ENCODE results near the gene CAMK4. TPM values are rescaled to one million over a fixed set of nuclear protein-coding genes. Genes with fewer than 3 reads are reported as not detected.

Gene CAMK4
- total and polyA plus RNA-seq, 9 of the 15 experiments (the other 6 are each of a cell fraction or from before 2014, with no cell fraction given) = 0.35 TPM; not detected in 8

DNA sequence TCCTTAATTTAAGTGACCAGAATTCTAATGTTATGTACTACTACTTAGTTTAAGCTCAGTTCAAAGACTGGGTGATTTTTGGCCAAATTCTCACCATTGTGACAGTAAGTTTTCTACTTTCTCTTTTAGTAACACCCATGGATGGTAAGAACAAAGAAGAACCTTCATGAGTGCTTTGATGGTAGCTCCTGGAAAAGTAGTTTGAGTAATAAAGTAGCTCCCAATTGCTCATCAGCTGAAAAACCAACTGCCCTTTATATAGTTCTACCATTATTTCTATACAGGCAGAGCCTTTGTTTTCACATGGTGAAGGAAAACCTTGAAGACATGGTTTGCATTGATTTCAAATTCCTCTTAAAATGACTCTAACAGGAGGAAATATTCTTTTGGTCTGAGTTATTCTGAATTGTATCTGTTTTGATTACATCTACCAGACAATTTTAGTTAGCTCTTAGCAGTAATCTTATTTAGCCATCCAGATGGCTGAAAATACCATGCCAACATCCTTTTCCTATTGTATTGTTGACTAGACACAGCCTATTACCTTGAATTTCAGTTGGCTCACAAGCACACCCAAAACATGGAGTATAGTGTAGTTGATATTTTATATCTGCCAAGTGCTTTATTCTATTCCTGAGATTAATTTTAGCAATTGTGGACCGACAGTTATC lies 311.8 kb downstream of the CAMK4 start:
- Histone ChIP-seq H3K4me2 (ENCODE audit: insufficient read depth, low read length) (no peak overlapping the region), H3K9me3 (replicated peaks; ENCODE audit: control insufficient read depth, insufficient read depth, low read depth, low read length) (no peaks in the 10 kb centered on the region), H3K9me1 (ENCODE audit: control insufficient read depth, insufficient read depth, low read length) (no peaks in the 10 kb centered on the region), H2AFZ (ENCODE audit: low read depth, low read length) (no peak overlapping the region), H3K79me2 (ENCODE audit: control insufficient read depth, insufficient read depth, low read length) (no peaks in the 10 kb centered on the region), H3K4me1 (replicated peaks in 1 of 2; ENCODE audit: control insufficient read depth in 2 of 2, insufficient read depth in 2 of 2, low read length in 2 of 2) (no peaks in the 10 kb centered on the region), H3K27ac (ENCODE audit: extremely low read depth, low read depth, low read length) (no peak overlapping the region), H3K36me3 (ENCODE audit: control insufficient read depth, insufficient read depth, low read length) (no peaks in the 10 kb centered on the region), H3K27me3 (ENCODE audit: control insufficient read depth in 2 of 2, insufficient read depth in 2 of 2, low read length in 2 of 2) (no peaks in the 10 kb centered on the region; a peak in 1 of 5 replicates), H4K20me1 (replicated peaks; ENCODE audit: control insufficient read depth, insufficient read depth, low read length) (no peaks in the 10 kb centered on the region), H3K9ac (ENCODE audit: insufficient read depth in 1 of 2, low read depth in 2 of 2, low read length in 2 of 2) (no peak overlapping the region), H3K4me3 (no peak overlapping the region)
- WGBS (ENCODE audit: insufficient coverage, low coverage, missing lambda C conversion rate) = 0% methylated on average over 1 of the region's 1 CpG
- in situ Hi-C loops (cut with MboI) = no loop called here
- ATAC-seq (no peak), FAIRE-seq (no peak), DNase-seq (ENCODE audit: extremely low read depth in 1 of 4, low spot score in 3 of 4) (no peak)
- ChIA-PET POLR2A (no interaction called here), CTCF (ENCODE audit: low intra/inter-chr PET ratio) (no interaction called here)
- no TSS peak for BruUV-seq (replicated peaks)
- no peak for TF ChIP-seq PYGO2 (tag; IDR thresholded peaks at IDR 0.05)
- TF ChIP-seq ZNF217 (CRISPR knock-in tag; IDR thresholded peaks at IDR 0.05) = no peak
- TF ChIP-seq HMG20A (CRISPR knock-in tag; conservative IDR thresholded peaks at IDR 0.05) = no peak
- no peak for TF ChIP-seq NCOA4 (IDR thresholded peaks at IDR 0.05; ENCODE audit: partially characterized antibody)
- TF ChIP-seq MBD2 (IDR thresholded peaks at IDR 0.05; ENCODE audit: borderline replicate concordance, low read depth) = no peak
- TF ChIP-seq KAT7 (CRISPR knock-in tag; IDR thresholded peaks at IDR 0.05; ENCODE audit: borderline replicate concordance) = no peak
- no peak for TF ChIP-seq ZNF589 (CRISPR knock-in tag; IDR thresholded peaks at IDR 0.05; ENCODE audit: low read depth)
- TF ChIP-seq NCOA2 (IDR thresholded peaks at IDR 0.05; ENCODE audit: partially characterized antibody in 2 of 2) = no peak
- TF ChIP-seq, protein P1, sequence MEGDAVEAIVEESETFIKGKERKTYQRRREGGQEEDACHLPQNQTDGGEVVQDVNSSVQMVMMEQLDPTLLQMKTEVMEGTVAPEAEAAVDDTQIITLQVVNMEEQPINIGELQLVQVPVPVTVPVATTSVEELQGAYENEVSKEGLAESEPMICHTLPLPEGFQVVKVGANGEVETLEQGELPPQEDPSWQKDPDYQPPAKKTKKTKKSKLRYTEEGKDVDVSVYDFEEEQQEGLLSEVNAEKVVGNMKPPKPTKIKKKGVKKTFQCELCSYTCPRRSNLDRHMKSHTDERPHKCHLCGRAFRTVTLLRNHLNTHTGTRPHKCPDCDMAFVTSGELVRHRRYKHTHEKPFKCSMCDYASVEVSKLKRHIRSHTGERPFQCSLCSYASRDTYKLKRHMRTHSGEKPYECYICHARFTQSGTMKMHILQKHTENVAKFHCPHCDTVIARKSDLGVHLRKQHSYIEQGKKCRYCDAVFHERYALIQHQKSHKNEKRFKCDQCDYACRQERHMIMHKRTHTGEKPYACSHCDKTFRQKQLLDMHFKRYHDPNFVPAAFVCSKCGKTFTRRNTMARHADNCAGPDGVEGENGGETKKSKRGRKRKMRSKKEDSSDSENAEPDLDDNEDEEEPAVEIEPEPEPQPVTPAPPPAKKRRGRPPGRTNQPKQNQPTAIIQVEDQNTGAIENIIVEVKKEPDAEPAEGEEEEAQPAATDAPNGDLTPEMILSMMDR (IDR thresholded peaks at IDR 0.05 in 2 of 3, conservative IDR thresholded peaks at IDR 0.05 in 1 of 3; ENCODE audit: insufficient read depth in 2 of 3, low read depth in 1 of 3, low read length in 3 of 3) = no peak
- TF ChIP-seq CBX2 (IDR thresholded peaks at IDR 0.05; ENCODE audit: insufficient read depth, low read length, poor library complexity, severe bottlenecking) = no peak
- intact Hi-C loops (cut with micrococcal nuclease) = no loop called here
